NCI-H1105 (cell line): ENCODE results near the gene TMC3.
"Not testable (repeated sequence)": the region's sequence is repeated elsewhere in the genome, so short reads cannot be mapped to it uniquely, and the experiment has no call there.

ENCODE experiments used
- DNase-seq: peaks from one replicate; lab custom pipeline; 2025; lab: John Stamatoyannopoulos, UW

The TMC3 gene

DNA sequence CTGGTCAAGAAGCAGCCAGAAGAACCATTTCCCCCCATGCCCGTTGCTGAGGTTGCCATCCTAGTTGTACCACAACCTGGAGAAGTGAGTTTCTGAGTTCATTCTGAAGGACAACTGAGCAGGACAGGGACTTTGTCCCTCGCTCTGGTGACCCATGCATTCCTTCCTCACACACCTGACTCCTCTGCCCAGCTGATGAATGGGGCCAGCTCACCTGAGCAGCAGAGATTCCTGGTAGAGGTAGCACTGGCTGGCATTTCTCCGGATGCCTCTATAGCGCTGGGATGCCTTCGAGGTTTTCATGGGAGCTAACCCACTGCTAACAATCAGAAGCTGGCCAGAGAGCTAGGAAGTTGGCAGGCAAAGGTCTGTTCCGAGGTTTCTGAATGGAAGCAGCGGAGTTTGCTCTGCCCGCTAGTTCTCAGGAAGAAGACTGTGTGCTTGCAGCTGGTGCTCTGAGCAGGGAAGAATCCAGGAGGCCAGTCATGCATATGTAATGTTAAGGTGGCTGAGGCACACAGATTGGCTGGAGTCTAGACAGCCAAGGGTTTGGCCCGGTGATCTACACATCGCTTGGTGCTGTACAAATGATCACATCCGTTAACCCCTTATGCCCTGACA is at the start of gene TMC3:
Gene TMC3 (minus strand): TSS at position 439 of the 621 bp plus-strand sequence. CDS start 136 bp downstream, at position 303.
- DNase-seq: no peak

DNA sequence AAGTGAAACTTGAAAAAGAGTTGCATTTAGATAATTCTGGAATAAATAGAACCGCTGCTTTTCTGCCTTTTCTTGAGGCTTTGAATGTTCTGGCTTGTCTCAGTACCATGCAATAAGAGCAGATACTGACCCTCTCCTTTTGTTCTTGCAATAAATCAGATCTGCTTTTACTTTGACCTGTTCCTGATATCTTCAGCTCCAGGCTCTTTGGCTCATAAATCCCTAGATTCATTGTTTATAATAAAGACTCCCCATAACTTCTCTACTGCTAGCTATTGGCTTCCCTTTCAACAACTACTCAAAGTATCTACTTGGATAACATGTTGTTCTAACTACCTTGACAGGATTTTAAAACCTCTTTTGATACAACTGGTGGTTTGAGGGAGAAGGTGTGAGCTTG is 47.4 kb upstream of the TMC3 start:
- no peak for DNase-seq

DNA sequence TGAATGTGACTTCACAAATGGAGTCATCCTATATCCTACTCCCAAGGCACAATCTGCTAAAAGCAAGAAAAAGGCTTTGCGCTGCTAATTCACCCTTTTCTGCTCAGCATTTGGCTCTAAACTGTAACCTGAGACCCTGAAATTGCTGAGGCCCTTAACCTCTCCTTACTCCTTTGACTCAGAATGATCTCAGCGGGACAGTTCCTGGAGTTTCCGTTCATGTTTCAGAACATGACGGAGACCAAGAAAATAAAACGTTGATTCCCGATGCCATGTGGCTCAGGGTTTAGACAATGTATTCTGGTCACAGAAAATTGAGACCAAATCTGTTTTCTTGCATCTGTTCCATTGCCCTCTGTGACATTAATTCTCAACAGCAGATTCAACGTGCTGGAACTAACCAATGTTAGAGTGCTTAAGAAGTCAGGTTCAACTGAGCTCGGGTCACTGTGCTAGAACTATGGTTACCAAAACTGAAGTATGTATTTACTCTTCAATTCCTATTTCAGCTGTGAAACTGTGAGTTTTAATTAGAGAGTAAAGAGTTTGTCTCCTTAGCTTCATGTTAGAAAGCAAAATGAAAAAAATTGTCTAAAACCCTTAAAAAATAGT is 45.4 kb upstream of the TMC3 start:
- no peak for DNase-seq

DNA sequence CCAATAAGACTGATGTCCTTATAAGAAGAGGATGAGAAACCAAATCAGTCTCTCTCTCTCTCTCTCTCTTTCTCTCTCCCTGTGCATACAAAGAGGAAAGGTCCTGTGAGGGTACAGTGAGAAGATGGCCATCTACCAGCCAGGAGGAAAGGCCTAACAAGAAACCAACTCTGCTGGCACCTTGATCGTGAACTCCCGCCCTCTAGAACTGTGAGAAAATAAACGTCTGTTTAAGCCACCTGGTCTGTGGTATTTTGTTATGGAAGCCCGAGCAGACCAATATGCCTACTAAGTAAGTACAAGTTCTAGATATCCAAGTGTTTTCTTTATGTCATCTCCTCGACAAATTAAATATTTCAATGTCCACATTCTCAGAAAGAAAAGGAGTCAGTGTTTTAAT is 44.9 kb upstream of the TMC3 start:
- no peak for DNase-seq

DNA sequence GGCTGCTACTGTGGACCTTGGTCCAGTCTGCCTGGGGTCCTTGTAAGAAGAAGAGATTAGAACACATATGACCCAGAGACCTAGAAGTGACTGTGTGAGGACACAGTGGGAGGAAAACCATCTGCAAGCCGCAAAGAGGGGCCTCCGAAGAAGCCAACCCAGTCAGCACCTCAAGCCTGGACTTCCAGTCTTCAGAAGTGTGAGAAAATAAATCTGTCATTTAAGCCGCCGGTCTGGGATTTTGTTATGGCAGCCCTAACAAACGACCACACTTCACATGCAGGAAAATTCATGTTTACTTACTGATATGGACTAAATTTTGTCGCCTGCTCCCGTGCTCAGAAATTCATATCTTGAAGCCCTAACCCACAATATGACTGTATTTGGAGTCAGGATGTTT is 44.4 kb upstream of the TMC3 start:
- no peak for DNase-seq

DNA sequence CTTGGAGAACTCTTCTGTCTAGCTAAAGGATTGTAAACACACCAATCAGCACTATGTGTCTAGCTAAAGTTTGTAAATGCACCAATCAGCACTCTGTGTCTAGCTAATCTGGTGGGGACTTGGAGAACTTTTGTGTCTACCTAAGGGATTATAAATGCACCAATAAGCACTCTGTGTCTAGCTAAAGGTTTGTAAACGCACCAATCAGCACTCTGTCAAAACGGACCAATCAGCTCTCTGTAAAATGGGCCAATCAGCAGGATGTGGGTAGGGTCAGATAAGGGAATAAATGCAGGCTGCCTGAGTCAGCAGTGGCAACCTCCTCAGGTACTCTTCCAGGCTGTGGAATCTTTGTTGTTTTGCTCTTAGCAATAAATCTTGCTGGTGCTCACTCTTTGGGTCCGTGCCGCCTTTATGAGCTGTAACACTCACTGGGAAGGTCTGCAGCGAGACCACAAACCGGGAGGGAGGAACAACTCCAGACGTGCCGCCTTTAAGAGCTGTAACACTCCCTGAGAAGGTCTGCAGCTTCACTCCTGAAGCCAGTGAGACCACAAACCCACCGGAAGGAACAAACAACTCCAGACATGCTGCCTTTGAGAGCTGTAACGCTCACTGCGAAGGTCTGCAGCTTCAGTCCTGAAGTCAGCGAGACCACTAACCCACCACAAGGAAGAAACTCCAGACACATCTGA is 40.4 kb upstream of the TMC3 start:
- not testable (repeated sequence) for DNase-seq

DNA sequence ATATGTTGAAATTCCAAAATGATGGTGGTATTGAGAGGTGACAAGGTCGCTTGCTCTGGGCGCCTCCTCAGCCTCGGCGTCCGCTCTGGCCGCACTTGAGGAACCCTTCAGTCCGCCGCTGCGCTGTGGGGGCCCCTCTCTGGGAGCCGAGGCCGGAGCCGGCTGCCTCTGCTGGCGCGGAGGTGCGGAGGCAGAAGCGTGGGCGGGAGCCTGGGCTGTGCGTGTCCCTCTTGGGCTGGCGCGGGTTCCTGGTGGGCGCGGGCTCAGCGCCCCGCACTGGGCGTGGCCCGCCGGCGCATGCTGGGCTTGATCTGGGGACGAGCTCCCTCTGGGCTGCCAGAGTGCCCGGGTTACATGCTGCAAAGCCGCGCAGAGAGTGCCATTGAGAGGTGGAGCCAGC is 39.8 kb upstream of the TMC3 start:
- DNase-seq: no peak

DNA sequence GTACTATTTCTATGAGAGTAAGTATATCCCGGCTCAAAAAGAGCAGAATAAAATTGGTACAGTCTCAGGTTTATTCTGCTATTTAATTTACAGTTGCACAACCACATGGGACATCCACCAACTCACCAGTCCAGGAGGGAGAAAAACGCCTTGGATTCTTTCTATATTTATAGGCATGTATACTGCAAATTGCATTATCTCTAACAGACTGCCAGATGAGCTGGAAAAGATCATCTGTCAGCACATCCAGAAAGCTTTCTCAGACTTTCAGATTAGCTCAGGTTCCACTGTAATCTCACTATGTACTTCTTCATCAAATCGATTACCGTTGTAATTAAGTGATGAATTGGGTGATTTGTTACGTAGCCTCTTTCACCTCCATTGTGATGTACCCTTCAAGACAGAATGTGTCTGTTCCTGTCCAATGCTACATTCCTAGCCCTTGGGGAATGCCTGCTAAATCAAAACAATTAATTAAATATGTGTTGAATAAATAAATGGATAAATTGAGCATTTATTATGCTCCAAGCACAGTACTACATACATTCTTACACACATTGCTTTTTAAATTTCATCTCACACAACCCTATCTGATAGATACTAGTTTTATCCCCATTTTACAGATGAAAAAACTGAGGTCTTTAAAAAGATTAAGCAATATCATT is 38.1 kb upstream of the TMC3 start:
- no peak for DNase-seq

DNA sequence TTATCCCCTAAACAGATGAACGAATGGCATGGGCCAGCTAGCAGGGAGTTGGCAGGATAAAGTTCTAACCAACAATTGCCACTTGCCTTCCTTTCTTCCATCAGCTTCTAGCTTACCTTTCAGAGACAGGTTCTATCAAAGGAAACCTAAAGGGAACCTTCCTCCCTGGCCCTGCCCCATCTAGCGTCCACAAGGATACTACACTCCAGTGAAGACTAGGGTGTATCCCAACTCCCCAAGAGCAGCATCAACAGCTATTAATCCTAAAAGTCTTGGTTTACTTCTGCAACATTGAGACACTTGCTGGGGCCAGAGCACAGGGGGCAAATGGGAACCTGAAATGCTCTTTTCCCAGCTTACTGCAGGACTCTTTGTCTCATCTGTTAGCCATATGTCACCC is 37.0 kb upstream of the TMC3 start:
- no peak for DNase-seq

DNA sequence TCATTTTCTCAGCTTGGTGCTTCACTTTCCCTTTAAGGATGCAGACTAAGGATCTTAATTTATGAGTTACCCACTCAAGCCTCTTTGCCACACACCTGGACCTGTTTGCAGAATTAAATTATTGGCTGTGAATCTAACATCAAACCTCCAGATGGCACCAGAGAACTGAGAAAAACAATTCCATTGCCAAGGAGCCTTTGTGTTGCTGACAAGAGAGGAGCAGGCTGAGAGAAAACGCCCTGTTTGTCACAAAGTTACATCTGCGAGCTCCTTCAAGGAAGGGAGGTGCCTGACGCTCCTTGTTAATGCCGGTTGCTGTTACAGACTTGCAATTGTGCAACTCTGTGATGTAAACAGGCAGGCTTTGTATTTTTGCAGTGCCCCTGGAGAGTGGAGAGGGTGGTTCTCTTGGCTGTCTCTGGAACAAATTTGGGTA is 36.3 kb upstream of the TMC3 start:
- DNase-seq: peak; percentile 23

DNA sequence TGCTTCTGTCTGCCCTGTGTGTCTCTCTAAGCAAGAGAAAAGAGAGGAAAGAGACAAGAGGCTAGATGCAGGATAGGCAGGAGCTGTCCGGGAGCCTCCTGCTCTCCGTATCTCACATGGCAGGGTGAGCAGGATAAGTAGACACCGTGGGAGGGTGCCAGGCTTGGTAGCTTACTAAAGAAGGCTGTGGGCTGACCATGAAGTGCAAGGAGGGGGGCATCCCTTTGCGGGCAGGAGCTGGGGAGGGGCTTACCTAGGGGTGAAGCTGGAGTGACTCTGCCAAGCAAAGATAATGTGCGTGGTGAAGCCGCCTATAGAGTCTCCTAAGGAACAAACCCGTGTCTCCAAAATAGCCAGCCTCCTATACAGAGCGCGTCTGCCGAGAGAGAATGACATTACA is 33.7 kb upstream of the TMC3 start:
- DNase-seq: no peak

DNA sequence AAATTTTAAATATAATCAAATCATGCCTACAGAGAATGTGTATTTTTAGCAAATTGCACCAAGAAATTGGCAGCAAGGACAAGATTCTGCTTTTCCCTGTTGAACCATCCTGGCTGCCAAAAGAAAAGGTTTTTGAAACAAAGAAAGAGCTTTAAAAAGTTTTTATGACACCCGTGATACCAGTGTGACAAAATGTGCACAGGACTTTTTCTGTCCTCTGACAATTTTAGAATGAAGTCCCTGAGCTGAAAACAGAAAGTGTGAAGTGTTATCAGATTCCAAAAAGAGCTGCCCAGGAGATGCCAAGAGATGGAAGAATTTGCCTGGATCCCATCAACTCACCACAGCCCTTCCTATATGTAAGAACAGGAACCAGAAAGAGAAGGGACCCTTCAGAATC is 33.2 kb upstream of the TMC3 start:
- DNase-seq: no peak

DNA sequence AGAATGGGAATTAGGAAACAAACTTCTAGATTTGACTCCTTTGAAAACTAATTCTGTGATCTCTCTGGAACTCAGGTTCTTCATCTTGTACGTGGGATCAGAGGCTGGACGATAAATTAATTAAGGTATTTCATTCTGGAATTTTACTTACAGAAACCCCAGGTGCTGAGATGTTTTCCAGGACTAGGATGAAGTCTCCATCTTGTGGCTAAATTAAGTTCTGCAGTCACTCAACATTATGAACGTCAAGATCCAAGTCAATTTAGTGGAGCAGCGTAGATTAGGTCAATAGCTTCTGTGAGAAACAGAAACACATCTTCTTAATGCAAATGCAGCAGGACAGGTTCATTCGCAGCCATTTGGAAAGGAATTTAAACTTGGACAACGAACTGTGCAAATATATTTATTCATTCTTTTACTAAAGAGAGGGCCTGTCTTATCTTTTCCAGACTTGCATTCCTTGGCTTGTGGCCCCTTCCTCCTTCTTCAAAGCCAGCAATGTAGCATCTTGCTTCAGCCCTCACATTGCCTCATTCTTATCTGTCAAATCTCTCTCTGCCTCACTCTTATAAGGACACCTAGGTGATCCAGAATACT is 26.7 kb upstream of the TMC3 start:
- no peak for DNase-seq

DNA sequence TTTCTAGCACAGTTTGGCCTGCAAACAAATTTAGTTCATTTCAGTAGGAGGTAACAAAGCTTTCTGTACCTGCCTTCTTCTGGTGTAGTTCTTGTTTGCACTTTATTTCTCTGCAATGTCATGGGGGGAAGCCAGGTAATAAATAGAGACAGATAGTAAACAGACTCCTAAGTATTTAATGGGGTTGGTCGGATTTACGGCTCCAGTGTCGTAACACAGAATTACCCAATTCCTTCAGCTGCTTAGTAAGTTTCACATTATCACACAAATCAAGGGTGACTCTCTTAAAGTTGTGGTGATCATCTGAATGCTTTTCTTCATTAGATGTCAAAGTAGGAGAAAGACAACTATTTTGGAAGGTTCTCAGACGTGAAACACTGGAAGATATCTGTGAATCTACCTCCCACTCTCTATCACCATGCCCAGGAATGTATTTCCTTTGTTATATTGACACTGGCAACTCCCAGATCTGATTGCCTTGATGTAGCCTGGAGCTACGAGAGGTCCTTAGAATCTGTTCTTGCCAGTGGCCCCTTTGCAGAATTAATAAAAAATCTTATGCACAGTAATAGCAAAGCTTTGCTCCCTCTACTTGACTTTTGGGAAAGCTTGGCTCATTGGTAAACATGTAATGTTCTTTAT is 25.0 kb upstream of the TMC3 start:
- DNase-seq: no peak

DNA sequence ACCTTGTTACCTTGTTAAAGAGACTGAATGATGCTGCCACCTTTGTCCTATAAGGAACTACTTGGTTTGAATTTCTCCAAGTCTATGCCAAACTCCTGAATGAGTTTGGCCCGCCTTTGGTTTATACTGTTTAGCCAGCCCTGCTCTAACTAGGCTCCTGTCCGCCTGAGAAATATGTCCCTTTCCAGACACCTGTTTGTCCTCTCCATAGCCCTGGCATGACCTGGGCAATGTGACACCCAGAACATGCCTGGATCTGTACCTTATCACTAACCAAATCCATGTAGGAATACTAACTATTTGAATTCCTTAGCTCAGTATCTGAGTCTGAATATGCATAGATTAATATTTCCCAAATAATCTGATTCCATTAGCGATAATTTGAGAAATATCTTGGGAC is 24.4 kb upstream of the TMC3 start:
- no peak for DNase-seq

DNA sequence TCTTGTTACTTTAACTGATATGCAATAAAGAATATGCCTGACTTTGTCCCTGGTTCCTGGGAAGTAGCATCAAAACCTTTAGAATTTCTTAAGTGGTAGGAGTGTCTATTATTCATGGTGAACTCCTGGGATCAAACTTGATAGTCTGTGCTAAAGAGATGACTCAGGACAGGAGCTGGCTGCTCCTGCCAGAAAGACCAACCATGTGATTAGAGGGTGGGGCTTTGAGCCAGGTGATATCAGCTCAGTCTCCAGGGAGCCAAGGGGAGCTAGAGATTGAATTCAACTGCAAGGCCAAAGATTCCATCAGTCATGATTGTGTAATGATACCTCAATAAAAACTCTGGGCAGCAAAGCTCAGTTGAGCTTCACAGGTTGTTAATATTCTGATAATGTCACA is 20.6 kb upstream of the TMC3 start:
- no peak for DNase-seq

DNA sequence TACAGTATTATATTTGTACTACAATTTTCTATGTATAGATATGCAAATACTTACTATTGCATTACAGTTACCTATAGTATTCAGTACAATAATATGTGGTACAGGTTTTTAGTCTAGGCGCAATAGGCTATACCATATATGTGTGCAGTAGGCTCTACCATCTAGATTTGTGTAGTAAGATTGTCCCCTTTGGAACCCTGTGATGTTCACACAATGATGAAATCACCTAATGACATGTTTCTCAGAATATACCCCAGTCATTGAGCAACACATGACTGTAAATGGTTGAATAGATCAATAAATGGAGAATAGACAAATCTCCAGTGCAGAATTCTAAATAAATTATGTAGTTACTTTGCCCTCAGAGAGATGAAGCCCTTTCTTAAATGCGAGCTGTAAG is 17.6 kb upstream of the TMC3 start:
- DNase-seq: no peak

DNA sequence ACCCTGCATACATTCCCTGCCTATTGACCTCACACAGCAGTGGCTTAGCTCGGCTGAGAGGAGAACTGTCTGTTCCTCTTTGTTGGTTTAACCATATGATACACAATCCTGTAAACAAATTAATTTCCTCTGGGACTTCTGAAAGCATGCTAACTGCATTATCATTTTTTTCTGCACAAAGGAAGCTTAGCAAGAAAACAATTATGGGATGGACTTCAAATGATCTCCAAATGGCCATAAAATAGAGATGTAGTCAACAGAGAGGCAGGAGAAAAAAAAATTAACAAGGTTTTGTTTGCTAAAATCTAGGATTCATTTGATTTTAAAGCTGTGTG is 14.4 kb upstream of the TMC3 start:
- no peak for DNase-seq

DNA sequence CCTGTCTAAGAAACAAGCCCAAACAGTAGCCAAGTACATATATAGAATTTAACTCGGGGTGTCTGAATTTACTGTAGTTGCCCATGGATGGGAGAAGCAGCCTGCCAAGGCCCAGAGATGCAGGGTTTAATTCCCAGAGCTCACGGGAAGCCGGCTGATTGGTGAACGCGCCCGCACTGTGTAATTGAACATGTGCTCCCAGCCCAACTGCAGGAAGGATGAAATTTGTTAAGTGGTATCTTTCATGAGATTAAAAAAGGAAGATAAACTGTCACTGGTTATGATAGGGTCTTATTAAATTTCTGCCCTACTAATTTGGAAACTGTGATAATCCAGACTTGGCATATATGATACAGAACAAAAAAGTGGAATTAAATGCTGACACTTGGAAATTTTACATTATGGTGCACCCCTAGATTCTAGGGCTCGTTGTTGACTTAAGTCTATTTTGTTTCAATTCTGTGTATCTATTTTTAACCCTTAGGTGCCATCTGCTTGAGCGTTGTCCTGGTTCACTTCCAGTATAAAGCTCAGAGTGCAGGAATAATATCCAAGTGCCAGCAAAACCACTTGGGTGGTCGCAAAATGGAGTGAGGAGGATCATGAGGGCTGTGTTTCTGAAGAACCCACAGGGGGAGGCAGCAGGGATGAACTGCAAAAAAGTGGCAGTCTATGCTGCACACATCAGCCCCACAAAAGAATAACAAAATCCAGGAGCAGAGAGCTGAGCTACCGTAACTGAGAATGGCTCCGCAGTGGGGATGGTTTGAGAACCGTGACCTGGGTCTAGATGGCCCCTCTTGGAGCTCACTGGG is 13.8 kb upstream of the TMC3 start:
- no peak for DNase-seq

DNA sequence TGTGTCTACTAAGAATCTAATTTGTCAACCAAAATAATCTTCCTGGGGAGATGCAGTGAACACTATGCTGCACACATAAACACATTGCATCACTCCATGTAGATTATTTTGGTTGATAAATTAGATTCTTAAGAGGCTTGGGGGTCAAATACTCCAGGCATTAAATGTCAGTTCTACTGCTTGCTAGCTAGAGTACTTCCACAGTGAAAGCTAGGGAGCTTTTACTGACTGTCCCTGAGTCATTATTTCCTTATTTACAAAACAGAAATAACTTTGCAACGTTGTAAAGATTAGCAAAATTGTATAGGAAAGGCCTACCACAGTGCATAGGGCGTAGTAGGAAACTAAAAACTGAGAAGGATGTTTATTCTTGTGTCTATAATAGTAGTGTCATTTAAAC is 12.9 kb upstream of the TMC3 start:
- DNase-seq: no peak

DNA sequence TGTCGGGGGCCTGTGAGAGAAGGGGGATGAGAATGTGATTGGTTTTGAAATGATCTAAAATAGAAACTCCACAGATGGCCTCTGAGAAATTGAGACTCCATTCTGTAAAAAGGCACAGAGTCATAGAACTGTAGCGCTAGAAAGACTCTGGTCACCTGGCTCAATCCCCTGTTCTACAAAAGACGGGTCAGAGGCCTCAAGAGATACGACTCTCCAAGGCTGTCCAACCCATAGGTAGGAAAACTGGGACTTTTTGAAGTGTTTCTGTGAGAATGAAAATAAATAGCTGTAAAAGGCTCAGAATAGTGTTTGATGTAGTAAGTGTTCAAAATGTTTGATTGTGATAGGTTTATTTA is 11.7 kb upstream of the TMC3 start:
- DNase-seq: no peak
